Testis (tissue), 2 donors: ENCODE measurements around the gene NOVA2.

Experiments used
- CTCF ChIP-seq, 3 experiments: fragments of 450-650 bp in 2 of 3; fragments of 200-600 bp in 1 of 3; sonication (generic) in 1 of 3; IDR thresholded peaks; one replicate each; pipeline ENCODE4 v1.5.1; 2016 to 2019; ENCODE audit warnings: antibody characterized with exemption in 3 of 3, mild to moderate bottlenecking in 2 of 3, moderate library complexity in 1 of 3
- POLR2A ChIP-seq: fragments of 450-650 bp; IDR thresholded peaks from one replicate; pipeline ENCODE4 v1.6.1; 2017; ENCODE audit warnings: antibody characterized with exemption, mild to moderate bottlenecking, moderate library complexity

DNA sequence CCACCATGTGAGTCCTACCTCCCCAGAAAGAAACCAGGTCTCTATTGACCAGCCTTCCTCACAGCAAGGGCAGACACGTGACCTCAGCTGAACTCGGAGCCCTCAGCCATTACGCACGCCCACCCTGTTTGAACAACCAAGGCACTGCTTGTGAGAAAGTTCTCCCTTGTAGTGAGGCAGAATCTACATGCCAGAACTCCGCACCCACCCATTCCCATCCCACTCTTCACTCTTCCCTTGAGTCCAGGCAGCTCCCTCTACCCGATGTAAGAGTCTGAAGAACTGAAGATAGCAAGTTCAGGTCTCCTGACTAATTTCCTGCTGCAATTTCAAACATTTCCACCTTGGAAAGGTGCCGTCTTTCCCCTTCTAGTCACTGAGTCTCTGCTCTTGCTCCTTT, 6.4 kb downstream of the NOVA2 start:
- TF ChIP-seq POLR2A: no peak
- no peak for TF ChIP-seq CTCF (IDR thresholded peaks at IDR 0.05)
